Type B pancreatic cell (in vitro differentiated cells): ENCODE measurements around the gene MISP. TPM values are rescaled to one million over a fixed set of nuclear protein-coding genes. Genes with fewer than 3 reads are reported as not detected.

Experiments used
- DNase-seq: peaks from one replicate; pipeline ENCODE4 v3.0.0; 2021; ENCODE audit warnings: mixed read lengths; ENCODE audit not compliant: unreplicated experiment; ENCODE audit errors: extremely low spot score
- H3K27ac Mint-ChIP-seq: 2 replicates; pipeline ENCODE4 v1.8.0; 2021; ENCODE audit warnings: mild to moderate bottlenecking, mixed read lengths
- H3K27me3 Mint-ChIP-seq: 2 replicates; pipeline ENCODE4 v1.8.0; 2021; ENCODE audit warnings: mixed read lengths
- H3K36me3 Mint-ChIP-seq: 2 replicates; pipeline ENCODE4 v1.8.0; 2021; ENCODE audit warnings: mixed read lengths
- H3K4me1 Mint-ChIP-seq: one replicate; pipeline ENCODE4 v1.8.0; 2021; ENCODE audit warnings: mixed read lengths; ENCODE audit not compliant: unreplicated experiment
- H3K4me3 Mint-ChIP-seq: 2 replicates; pipeline ENCODE4 v1.8.0; 2021; ENCODE audit warnings: mild to moderate bottlenecking, mixed read lengths
- H3K9me3 Mint-ChIP-seq: 2 replicates; pipeline ENCODE4 v1.8.0; 2021; ENCODE audit warnings: mixed read lengths
- CTCF ChIP-seq: fragments of 200-600 bp; sonication (generic); conservative IDR thresholded peaks from 2 replicates; pipeline ENCODE4 v1.5.0; 2021; ENCODE audit warnings: antibody characterized with exemption, mild to moderate bottlenecking
- total RNA-seq: library from RNA; stranded (reverse); gene quantifications from 2 replicates; pipeline ENCODE4 v1.2.1, GENCODE V29; 2021; ENCODE audit warnings: low replicate concordance

The MISP gene
- total RNA-seq, 1 donor from 2014 or later = 9.4 TPM

GRCh38 chr19:796692-797527 lies 46.0 kb downstream of the MISP start, which contains the start of gene PTBP1:
PTBP1 (plus strand) TSS chr19:797452; CDS start chr19:797498, 46 bp downstream.
- Mint-ChIP-seq H3K36me3 (peaks cover 15% of the 10 kb centered on the region), H3K27me3 (peaks cover 6% of the 10 kb centered on the region), H3K9me3 (no peaks in the 10 kb centered on the region), H3K4me3 (peak within 1 kb of the TSS; percentile 97), H3K27ac (peak within 1 kb of the TSS; percentile 98), H3K4me1 (peaks cover 21% of the 10 kb centered on the region)
- DNase-seq = peak; percentile 100
- TF ChIP-seq CTCF = peak; percentile 12

GRCh38 chr19:797528-798414 lies 46.9 kb downstream of the MISP start:
- DNase-seq = peak; percentile 95
- Mint-ChIP-seq H3K27me3 (peaks cover 6% of the 10 kb centered on the region), H3K9me3 (no peaks in the 10 kb centered on the region), H3K4me3 (peak overlapping the region; percentile 97), H3K4me1 (peaks cover 25% of the 10 kb centered on the region), H3K36me3 (peaks cover 18% of the 10 kb centered on the region), H3K27ac (peak overlapping the region; percentile 98)
- TF ChIP-seq CTCF = no peak

DNA sequence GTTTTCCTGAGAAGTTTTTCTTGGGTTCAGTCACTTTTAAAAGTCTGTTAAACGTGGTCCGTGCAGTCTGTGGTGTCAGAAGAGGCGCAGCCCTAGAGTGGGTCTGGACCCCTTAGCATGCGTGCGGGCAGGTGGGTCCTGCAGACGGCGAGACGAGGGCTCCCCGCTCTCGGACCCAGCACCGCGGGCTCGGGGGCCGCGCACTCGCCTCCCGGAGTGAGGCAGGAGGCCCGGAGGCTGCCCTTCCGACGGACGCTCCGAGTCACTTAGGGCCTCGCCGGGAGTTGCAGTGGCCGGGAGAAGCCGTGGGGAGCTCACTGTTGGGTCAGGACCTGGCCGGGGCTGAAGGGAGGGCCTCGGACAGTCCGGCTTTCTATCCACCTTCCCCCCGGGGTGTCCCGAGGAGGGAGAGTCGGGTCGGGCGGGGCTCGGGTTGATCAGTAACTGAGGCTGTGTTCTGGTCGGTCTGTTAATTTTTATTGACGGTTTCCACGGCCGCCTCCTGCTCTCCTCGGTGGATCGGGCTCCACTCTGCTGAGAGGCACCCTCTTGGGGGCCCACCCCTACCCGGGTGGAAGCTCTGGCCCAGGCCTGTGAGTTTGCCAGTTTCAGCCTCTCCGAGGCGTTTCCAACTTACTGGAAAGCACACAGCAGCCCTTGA lies 47.6 kb downstream of the MISP start:
- TF ChIP-seq CTCF = no peak
- peak overlapping the region; percentile 95 for H3K4me3 Mint-ChIP-seq
- H3K4me1 Mint-ChIP-seq = peaks cover 33% of the 10 kb centered on the region
- H3K9me3 Mint-ChIP-seq = no peaks in the 10 kb centered on the region
- peaks cover 19% of the 10 kb centered on the region for H3K36me3 Mint-ChIP-seq
- peak overlapping the region; percentile 98 for H3K27ac Mint-ChIP-seq
- no peak for DNase-seq
- H3K27me3 Mint-ChIP-seq = peaks cover 6% of the 10 kb centered on the region

GRCh38 chr19:799076-799881 lies 48.4 kb downstream of the MISP start:
- Mint-ChIP-seq H3K27ac (peak overlapping the region; percentile 98), H3K4me3 (peak overlapping the region; percentile 95), H3K36me3 (peaks cover 19% of the 10 kb centered on the region), H3K27me3 (peaks cover 6% of the 10 kb centered on the region), H3K4me1 (peaks cover 33% of the 10 kb centered on the region), H3K9me3 (no peaks in the 10 kb centered on the region)
- TF ChIP-seq CTCF = peak; percentile 43
- no peak for DNase-seq
